ENCODE results near the gene ABHD5. TPM values are rescaled to one million over a fixed set of nuclear protein-coding genes. Genes with fewer than 3 reads are reported as not detected.

Gene ABHD5
- total and polyA plus RNA-seq, 2 of the 13 experiments (the other 11 are each of a cell fraction or from before 2014, with no cell fraction given) = 4.5 to 13.3 TPM

GRCh38 chr3:43696881-43697280 is 6.1 kb downstream of the ABHD5 start:
- WGBS (ENCODE audit: low lambda C conversion rate) = 97% methylated on average over 1 of the region's 1 CpG
- no peak overlapping the region for H3K4me3 ChIP-seq (replicated peaks in 1 of 3; ENCODE audit: insufficient read depth in 1 of 3, low read depth in 2 of 3, low read length in 3 of 3)
- H3K36me3 ChIP-seq (replicated peaks in 1 of 2; ENCODE audit: control insufficient read depth in 1 of 2, insufficient read depth in 2 of 2, low read length in 2 of 2) = peaks cover 0 to 6% of the 10 kb centered on the region in 2 experiments; a peak in 1 of 5 replicates
- no TSS peak for BruUV-seq (replicated peaks)
- H3K27ac ChIP-seq (ENCODE audit: extremely low read length, insufficient read depth, low read length) = no peak overlapping the region
- peaks cover 9% of the 10 kb centered on the region for H3K79me2 ChIP-seq (ENCODE audit: insufficient read depth, low read length)
- H3K4me1 ChIP-seq (ENCODE audit: insufficient read depth, low read length) = peaks cover 57% of the 10 kb centered on the region
- no peaks in the 10 kb centered on the region; the same call in 1 of the 2 replicates for H4K20me1 ChIP-seq (ENCODE audit: insufficient read depth, low read length)
- TF ChIP-seq ZNF670 (CRISPR knock-in tag; IDR thresholded peaks at IDR 0.05; ENCODE audit: borderline replicate concordance) = no peak
- TF ChIP-seq POLR2AphosphoS5 (IDR thresholded peaks at IDR 0.05; ENCODE audit: low read depth, low read length) = no peak
- TF ChIP-seq KLF9 (CRISPR knock-in tag; IDR thresholded peaks at IDR 0.05; ENCODE audit: low read depth) = no peak
- TF ChIP-seq ZSCAN20 (CRISPR knock-in tag; IDR thresholded peaks at IDR 0.05; ENCODE audit: borderline replicate concordance) = no peak
- TF ChIP-seq MXD1 (CRISPR knock-in tag; IDR thresholded peaks at IDR 0.05) = no peak
- TF ChIP-seq REST (IDR thresholded peaks at IDR 0.05; ENCODE audit: borderline replicate concordance in 1 of 2, low read depth in 1 of 2, low read length in 2 of 2) = no peak
- TF ChIP-seq ZNF383 (CRISPR knock-in tag; IDR thresholded peaks at IDR 0.05; ENCODE audit: borderline replicate concordance) = no peak
- in situ Hi-C loops (cut with HindIII; ENCODE audit: extremely low pct_ligation_motif_present, low pct_unique_long_range_greater_than_20kb) = no loop called here
- no peak overlapping the region for H3K4me2 ChIP-seq (ENCODE audit: low read depth, low read length)
- DNase-seq (ENCODE audit: low spot score) (no peak), ATAC-seq (no peak), FAIRE-seq (no peak)
- no peak overlapping the region for H2AFZ ChIP-seq (ENCODE audit: low read length)
- ChIA-PET CTCF (ENCODE audit: low intra/inter-chr PET ratio, low total read pairs) (no interaction called here), POLR2A (no interaction called here)
- intact Hi-C loops (cut with micrococcal nuclease; ENCODE audit: unreplicated experiment) = no loop called here
- H3K9me3 ChIP-seq (ENCODE audit: low read length) = no peaks in the 10 kb centered on the region
- H3K9ac ChIP-seq (ENCODE audit: insufficient read depth, low read depth, low read length) = no peak overlapping the region
- no peaks in the 10 kb centered on the region for H3K27me3 ChIP-seq (ENCODE audit: control insufficient read depth in 1 of 2, insufficient read depth in 2 of 2, low read length in 2 of 2)

Measured in HepG2 (cell line).